ENCODE data around the gene BMP4. TPM values are rescaled to one million over a fixed set of nuclear protein-coding genes. Genes with fewer than 3 reads are reported as not detected.

BMP4 gene
- total and polyA plus RNA-seq, 2 of the 13 experiments (the other 11 are each of a cell fraction or from before 2014, with no cell fraction given): 56.4 to 169 TPM

GRCh38 chr14:53956427-53957201 is at the start of gene BMP4 (continued):
- TF ChIP-seq, protein P1, sequence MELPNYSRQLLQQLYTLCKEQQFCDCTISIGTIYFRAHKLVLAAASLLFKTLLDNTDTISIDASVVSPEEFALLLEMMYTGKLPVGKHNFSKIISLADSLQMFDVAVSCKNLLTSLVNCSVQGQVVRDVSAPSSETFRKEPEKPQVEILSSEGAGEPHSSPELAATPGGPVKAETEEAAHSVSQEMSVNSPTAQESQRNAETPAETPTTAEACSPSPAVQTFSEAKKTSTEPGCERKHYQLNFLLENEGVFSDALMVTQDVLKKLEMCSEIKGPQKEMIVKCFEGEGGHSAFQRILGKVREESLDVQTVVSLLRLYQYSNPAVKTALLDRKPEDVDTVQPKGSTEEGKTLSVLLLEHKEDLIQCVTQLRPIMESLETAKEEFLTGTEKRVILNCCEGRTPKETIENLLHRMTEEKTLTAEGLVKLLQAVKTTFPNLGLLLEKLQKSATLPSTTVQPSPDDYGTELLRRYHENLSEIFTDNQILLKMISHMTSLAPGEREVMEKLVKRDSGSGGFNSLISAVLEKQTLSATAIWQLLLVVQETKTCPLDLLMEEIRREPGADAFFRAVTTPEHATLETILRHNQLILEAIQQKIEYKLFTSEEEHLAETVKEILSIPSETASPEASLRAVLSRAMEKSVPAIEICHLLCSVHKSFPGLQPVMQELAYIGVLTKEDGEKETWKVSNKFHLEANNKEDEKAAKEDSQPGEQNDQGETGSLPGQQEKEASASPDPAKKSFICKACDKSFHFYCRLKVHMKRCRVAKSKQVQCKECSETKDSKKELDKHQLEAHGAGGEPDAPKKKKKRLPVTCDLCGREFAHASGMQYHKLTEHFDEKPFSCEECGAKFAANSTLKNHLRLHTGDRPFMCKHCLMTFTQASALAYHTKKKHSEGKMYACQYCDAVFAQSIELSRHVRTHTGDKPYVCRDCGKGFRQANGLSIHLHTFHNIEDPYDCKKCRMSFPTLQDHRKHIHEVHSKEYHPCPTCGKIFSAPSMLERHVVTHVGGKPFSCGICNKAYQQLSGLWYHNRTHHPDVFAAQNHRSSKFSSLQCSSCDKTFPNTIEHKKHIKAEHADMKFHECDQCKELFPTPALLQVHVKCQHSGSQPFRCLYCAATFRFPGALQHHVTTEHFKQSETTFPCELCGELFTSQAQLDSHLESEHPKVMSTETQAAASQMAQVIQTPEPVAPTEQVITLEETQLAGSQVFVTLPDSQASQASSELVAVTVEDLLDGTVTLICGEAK (IDR thresholded peaks at IDR 0.05): no peak
- TF ChIP-seq, protein P1 (CRISPR knock-in tag; IDR thresholded peaks at IDR 0.05): peak; percentile 24
- TF ChIP-seq, protein P2, sequence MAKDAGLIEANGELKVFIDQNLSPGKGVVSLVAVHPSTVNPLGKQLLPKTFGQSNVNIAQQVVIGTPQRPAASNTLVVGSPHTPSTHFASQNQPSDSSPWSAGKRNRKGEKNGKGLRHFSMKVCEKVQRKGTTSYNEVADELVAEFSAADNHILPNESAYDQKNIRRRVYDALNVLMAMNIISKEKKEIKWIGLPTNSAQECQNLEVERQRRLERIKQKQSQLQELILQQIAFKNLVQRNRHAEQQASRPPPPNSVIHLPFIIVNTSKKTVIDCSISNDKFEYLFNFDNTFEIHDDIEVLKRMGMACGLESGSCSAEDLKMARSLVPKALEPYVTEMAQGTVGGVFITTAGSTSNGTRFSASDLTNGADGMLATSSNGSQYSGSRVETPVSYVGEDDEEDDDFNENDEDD (CRISPR knock-in tag; IDR thresholded peaks at IDR 0.05; ENCODE audit: borderline replicate concordance): peak; percentile 90; the same call in 1 of the 2 replicates
- TF ChIP-seq BATF2 (CRISPR knock-in tag; IDR thresholded peaks at IDR 0.05) (peak; percentile 90), THAP11 (CRISPR knock-in tag; IDR thresholded peaks at IDR 0.05) (0 out of 2 replicates have a peak, but pooled peaks have one; percentile 7), ESRRA (CRISPR knock-in tag; IDR thresholded peaks at IDR 0.05; ENCODE audit: low read depth) (no peak), ZNF549 (CRISPR knock-in tag; IDR thresholded peaks at IDR 0.05) (no peak), MAZ (IDR thresholded peaks at IDR 0.05; ENCODE audit: borderline replicate concordance, low read depth, low read length) (peak; percentile 37; the same call in 1 of the 2 replicates), MAZ (CRISPR knock-in tag; IDR thresholded peaks at IDR 0.05; ENCODE audit: low read depth) (peak; percentile 95), ZMAT5 (CRISPR knock-in tag; IDR thresholded peaks at IDR 0.05; ENCODE audit: borderline replicate concordance, low read depth) (no peak), HNRNPL (IDR thresholded peaks at IDR 0.05; ENCODE audit: low read depth, low read length) (no peak), KDM4B (CRISPR knock-in tag; IDR thresholded peaks at IDR 0.05) (peak; percentile 82), ZNF101 (CRISPR knock-in tag; IDR thresholded peaks at IDR 0.05; ENCODE audit: borderline replicate concordance, low read depth) (peak; percentile 66; the same call in 1 of the 2 replicates), KDM5A (IDR thresholded peaks at IDR 0.05; ENCODE audit: borderline replicate concordance, low read length) (no peak), ZMAT3 (CRISPR knock-in tag; conservative IDR thresholded peaks at IDR 0.05) (0 out of 2 replicates have a peak, but pooled peaks have one; percentile 38)
- TF ChIP-seq, protein P3, sequence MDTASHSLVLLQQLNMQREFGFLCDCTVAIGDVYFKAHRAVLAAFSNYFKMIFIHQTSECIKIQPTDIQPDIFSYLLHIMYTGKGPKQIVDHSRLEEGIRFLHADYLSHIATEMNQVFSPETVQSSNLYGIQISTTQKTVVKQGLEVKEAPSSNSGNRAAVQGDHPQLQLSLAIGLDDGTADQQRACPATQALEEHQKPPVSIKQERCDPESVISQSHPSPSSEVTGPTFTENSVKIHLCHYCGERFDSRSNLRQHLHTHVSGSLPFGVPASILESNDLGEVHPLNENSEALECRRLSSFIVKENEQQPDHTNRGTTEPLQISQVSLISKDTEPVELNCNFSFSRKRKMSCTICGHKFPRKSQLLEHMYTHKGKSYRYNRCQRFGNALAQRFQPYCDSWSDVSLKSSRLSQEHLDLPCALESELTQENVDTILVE (CRISPR knock-in tag; IDR thresholded peaks at IDR 0.05): no peak

Measured in HepG2 (cell line).